Loucy (cell line): ENCODE data around the gene HFE.

Experiments used
- EZH2phosphoT487 ChIP-seq: fragments of 200-600 bp; IDR thresholded peaks from 2 replicates; pipeline ENCODE4 v1.6.1; 2018; ENCODE audit warnings: antibody characterized with exemption, mild to moderate bottlenecking, moderate library complexity, borderline replicate concordance
- TF ChIP-seq, protein P1 (sequence below): fragments of 200-600 bp; sonication (generic); conservative IDR thresholded peaks from 2 replicates; pipeline ENCODE4 v1.5.1; 2014; ENCODE audit warnings: mild to moderate bottlenecking, antibody characterized with exemption, low read length

DNA sequence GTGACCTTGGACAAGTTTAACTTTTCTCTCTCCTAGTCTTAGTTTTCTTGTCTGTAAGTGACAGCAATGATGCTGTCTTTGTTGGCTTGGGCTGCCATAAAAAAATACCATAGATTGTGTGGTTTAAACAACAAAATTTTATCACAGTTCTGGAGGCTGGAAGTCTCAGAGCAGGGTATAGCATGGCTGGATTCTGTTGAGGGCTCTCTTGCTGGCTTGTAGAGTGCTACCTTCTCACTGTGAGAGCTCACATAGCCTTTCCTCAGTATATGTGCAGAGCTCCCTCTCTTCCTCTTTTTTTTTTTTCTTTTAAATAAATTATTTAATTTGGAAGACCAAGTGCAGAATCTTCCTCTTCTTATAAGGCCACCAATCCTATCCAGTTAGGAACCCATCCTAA, 26.3 kb downstream of the HFE start:
- TF ChIP-seq, protein P1, sequence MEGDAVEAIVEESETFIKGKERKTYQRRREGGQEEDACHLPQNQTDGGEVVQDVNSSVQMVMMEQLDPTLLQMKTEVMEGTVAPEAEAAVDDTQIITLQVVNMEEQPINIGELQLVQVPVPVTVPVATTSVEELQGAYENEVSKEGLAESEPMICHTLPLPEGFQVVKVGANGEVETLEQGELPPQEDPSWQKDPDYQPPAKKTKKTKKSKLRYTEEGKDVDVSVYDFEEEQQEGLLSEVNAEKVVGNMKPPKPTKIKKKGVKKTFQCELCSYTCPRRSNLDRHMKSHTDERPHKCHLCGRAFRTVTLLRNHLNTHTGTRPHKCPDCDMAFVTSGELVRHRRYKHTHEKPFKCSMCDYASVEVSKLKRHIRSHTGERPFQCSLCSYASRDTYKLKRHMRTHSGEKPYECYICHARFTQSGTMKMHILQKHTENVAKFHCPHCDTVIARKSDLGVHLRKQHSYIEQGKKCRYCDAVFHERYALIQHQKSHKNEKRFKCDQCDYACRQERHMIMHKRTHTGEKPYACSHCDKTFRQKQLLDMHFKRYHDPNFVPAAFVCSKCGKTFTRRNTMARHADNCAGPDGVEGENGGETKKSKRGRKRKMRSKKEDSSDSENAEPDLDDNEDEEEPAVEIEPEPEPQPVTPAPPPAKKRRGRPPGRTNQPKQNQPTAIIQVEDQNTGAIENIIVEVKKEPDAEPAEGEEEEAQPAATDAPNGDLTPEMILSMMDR: no peak
- no peak for TF ChIP-seq EZH2phosphoT487
